Activated B cell treated with CpG ODN at 0.5 μM for 24 hours (primary cell): ENCODE measurements around the gene TSSK2. TPM values are rescaled to one million over a fixed set of nuclear protein-coding genes. Genes with fewer than 3 reads are reported as not detected.
"Not testable (repeated sequence)": the region's sequence is repeated elsewhere in the genome, so short reads cannot be mapped to it uniquely, and the experiment has no call there.

Experiments used
- ATAC-seq: fragments of 200-7000 bp; cut with Tn5 transposase; one replicate; pipeline ENCODE4 v1.10.0; 2021; ENCODE audit warnings: low read depth, mild to moderate bottlenecking, moderate library complexity
- CTCF ChIA-PET: fragments of 350-600 bp; sonication (Branson Sonifier 250); formaldehyde crosslinking; loops from one replicate; lab custom pipeline; 2021; ENCODE audit warnings: antibody characterized with exemption; lab: Charles Lee
- POLR2A ChIA-PET: fragments of 350-600 bp; sonication (Branson Sonifier 250); formaldehyde crosslinking; loops from one replicate; lab custom pipeline; 2021; ENCODE audit warnings: antibody characterized with exemption; lab: Charles Lee
- DNase-seq: peaks from one replicate; pipeline ENCODE4 v3.0.0; 2022
- H3K27ac Mint-ChIP-seq: one replicate; pipeline ENCODE4 v1.8.0; 2020; ENCODE audit warnings: mixed read lengths
- H3K27me3 Mint-ChIP-seq: one replicate; pipeline ENCODE4 v1.8.0; 2021; ENCODE audit warnings: mixed read lengths
- H3K36me3 Mint-ChIP-seq: one replicate; pipeline ENCODE4 v1.8.0; 2021; ENCODE audit warnings: low read depth, mixed read lengths
- H3K4me1 Mint-ChIP-seq: one replicate; pipeline ENCODE4 v1.8.0; 2021; ENCODE audit warnings: mixed read lengths
- H3K4me3 Mint-ChIP-seq: one replicate; pipeline ENCODE4 v1.8.0; 2020; ENCODE audit warnings: mild to moderate bottlenecking, mixed read lengths
- H3K9me3 Mint-ChIP-seq: one replicate; pipeline ENCODE4 v1.8.0; 2020; ENCODE audit warnings: mixed read lengths
- intact Hi-C: fragments of 100-400 bp; cut with micrococcal nuclease; formaldehyde crosslinking; loops from one replicate; pipeline ENCODE4 v1.15.1; 2024
- total RNA-seq: library from RNA; stranded (reverse); gene quantifications from 2 replicates; pipeline ENCODE4 v1.2.3, GENCODE V29; 2022
- TF ChIP-seq, protein P1 (sequence below): fragments of 200-600 bp; IDR thresholded peaks from one replicate; pipeline ENCODE4 v1.8.0; 2022; ENCODE audit warnings: antibody characterized with exemption, mild to moderate bottlenecking

TSSK2 gene
- total RNA-seq, 1 donor from 2014 or later, result 0.13 TPM

DNA sequence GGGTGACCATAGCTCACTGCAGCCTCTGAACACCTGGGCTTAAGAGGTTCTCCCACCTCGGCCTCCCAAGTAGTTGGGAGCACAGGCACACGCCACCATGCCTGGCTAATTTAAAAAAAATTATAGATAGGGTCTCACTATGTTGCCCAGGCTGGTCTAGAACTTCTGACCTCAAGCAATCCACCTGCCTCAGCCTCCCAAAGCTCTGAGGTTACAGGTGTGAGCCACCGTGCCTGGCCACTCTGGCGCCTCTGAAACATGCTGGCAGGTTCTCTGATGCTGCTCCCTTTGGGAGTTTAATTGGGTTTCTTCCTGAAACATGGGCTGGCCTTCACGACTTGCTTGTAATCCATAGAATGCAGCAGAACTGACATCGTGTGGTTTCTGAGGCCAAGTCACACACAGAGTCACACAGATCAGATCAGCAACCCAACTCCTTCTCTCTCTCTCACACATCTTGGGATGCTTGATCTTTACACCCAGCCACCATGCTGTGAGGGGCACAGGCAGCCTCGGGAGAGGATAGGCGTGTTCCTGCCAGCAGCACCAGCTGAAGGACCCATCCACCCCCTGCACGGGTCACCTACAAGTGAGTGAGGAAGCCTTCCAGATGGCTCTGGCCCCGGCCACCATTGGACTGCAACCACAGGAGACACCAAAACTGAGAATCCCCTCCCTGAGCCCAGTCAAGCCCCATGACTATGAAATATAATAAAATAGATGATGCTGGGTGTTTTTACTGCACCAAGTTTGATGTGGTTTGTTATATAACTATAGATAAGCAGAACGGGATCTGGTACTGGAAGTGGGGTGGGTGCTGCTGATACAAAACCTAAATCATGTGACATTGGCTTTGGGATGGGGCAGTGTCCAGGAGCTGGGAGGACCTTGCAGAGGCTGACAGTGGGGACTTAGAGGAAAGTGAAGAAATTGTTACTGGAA lies 22.1 kb downstream of the TSSK2 start:
- Mint-ChIP-seq H3K27ac (no peak overlapping the region), H3K4me1 (peaks cover 6% of the 10 kb centered on the region), H3K36me3 (no peaks in the 10 kb centered on the region), H3K9me3 (no peaks in the 10 kb centered on the region), H3K4me3 (no peak overlapping the region), H3K27me3 (peaks cover 30% of the 10 kb centered on the region)
- POLR2A ChIA-PET, result no interaction called here
- DNase-seq, result no peak
- TF ChIP-seq, protein P1, sequence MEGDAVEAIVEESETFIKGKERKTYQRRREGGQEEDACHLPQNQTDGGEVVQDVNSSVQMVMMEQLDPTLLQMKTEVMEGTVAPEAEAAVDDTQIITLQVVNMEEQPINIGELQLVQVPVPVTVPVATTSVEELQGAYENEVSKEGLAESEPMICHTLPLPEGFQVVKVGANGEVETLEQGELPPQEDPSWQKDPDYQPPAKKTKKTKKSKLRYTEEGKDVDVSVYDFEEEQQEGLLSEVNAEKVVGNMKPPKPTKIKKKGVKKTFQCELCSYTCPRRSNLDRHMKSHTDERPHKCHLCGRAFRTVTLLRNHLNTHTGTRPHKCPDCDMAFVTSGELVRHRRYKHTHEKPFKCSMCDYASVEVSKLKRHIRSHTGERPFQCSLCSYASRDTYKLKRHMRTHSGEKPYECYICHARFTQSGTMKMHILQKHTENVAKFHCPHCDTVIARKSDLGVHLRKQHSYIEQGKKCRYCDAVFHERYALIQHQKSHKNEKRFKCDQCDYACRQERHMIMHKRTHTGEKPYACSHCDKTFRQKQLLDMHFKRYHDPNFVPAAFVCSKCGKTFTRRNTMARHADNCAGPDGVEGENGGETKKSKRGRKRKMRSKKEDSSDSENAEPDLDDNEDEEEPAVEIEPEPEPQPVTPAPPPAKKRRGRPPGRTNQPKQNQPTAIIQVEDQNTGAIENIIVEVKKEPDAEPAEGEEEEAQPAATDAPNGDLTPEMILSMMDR, result no peak
- intact Hi-C loops, result no loop called here
- CTCF ChIA-PET, result interaction anchor here (1.3 kb wide), 1 partner anchor 9 kb away, joined by 3 read pairs; the partner anchor contains the start of gene ESS2
- no peak for ATAC-seq

DNA sequence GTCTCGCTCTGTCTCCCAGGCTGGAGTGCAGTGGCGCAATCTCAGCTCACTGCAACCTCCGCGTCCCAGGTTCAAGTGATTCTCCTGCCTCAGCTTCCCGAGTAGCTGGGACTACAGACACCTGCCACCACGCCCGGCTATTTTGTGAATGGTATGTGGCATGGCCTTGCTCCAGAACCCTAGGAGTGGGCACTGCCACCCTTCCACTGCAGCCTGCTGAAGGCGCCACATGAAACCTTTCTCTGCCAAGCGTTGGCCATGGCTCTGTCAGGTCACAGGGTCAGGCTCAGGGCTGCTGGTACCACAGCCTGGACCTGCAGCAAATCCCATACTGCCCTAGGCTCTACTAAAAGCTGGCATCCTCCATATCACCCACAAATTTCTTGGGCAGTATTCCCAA lies 25.0 kb downstream of the TSSK2 start:
- intact Hi-C loops, POLR2A ChIA-PET, CTCF ChIA-PET, H3K4me1 Mint-ChIP-seq, DNase-seq, H3K27ac Mint-ChIP-seq, H3K4me3 Mint-ChIP-seq, ATAC-seq, H3K36me3 Mint-ChIP-seq, H3K9me3 Mint-ChIP-seq: not testable (repeated sequence)
- peaks cover 23% of the 10 kb centered on the region for H3K27me3 Mint-ChIP-seq

DNA sequence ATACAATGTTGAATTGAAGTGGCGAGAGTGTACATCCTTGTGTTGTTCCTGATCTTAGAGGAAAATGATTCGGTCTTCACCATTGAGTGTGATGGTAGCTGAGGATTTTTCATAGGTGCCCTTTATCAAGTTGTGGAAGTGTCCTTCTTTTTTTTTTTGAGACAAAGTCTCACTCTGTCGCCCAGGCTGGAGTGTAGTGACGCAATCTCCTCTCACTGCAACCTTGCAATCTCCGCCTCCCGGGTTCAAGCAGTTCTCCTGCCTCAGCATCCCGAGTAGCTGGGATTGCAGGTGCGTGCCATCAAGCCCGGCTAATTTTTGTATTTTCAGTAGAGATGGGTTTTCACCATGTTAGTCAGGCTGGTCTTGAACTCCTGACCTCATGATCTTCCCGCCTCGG lies 27.5 kb downstream of the TSSK2 start:
- H3K4me3 Mint-ChIP-seq, intact Hi-C loops, H3K27ac Mint-ChIP-seq, H3K4me1 Mint-ChIP-seq, CTCF ChIA-PET, H3K36me3 Mint-ChIP-seq, H3K9me3 Mint-ChIP-seq, DNase-seq, ATAC-seq, H3K27me3 Mint-ChIP-seq, POLR2A ChIA-PET: not testable (repeated sequence)

DNA sequence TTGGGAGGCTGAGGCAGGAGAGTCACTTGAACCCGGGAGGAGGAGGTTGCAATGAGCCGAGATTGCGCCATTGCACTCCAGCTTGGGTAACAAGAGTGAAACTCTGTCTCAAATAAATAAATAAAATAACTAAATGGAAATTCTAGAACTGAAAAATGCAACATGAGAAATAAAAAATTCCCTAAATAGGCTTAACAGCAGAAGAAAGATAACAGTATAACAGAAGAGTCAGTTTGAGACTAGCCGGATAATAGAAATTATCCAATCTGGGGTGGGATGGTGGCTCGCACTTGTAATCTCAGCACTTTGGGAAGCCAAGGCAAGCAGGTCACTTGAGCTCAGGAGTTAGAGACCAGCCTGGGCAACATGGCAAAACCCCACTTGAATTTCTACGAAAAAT lies 33.3 kb downstream of the TSSK2 start:
- DNase-seq, result no peak
- ChIA-PET POLR2A (no interaction called here), CTCF (no interaction called here)
- peaks cover 26% of the 10 kb centered on the region for H3K27me3 Mint-ChIP-seq
- no peak for ATAC-seq
- no peak overlapping the region for H3K27ac Mint-ChIP-seq
- intact Hi-C loops, result no loop called here
- TF ChIP-seq, protein P1, result no peak
- no peak overlapping the region for H3K4me3 Mint-ChIP-seq
- no peaks in the 10 kb centered on the region for H3K36me3 Mint-ChIP-seq
- H3K9me3 Mint-ChIP-seq, result no peaks in the 10 kb centered on the region
- H3K4me1 Mint-ChIP-seq, result peaks cover 5% of the 10 kb centered on the region

DNA sequence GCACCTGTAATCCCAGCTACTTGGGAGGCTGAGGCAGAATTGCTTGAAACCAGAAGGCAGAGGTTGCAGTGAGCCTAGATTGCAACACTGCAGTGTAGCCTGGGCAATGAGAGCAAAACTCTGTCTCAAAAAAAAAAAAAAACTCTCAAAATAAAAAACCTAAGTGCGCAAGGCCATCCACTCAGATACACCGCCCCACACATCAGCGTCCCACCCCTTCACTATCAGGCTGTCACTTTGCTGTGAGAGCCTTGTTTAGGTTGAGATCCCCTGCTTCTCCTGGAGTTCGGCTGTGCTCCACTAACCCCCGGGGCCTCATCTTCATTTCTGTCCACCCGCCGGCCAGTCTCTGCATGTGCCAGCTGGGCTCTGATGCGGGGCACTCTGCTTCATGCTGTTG lies 35.3 kb downstream of the TSSK2 start:
- Mint-ChIP-seq H3K27ac (no peak overlapping the region), H3K27me3 (peaks cover 30% of the 10 kb centered on the region), H3K36me3 (peaks cover 5% of the 10 kb centered on the region), H3K4me3 (no peak overlapping the region), H3K4me1 (peaks cover 21% of the 10 kb centered on the region), H3K9me3 (no peaks in the 10 kb centered on the region)
- no peak for ATAC-seq
- CTCF ChIA-PET, result no interaction called here
- intact Hi-C loops, result no loop called here
- POLR2A ChIA-PET, result no interaction called here
- no peak for DNase-seq
- TF ChIP-seq, protein P1, result no peak

DNA sequence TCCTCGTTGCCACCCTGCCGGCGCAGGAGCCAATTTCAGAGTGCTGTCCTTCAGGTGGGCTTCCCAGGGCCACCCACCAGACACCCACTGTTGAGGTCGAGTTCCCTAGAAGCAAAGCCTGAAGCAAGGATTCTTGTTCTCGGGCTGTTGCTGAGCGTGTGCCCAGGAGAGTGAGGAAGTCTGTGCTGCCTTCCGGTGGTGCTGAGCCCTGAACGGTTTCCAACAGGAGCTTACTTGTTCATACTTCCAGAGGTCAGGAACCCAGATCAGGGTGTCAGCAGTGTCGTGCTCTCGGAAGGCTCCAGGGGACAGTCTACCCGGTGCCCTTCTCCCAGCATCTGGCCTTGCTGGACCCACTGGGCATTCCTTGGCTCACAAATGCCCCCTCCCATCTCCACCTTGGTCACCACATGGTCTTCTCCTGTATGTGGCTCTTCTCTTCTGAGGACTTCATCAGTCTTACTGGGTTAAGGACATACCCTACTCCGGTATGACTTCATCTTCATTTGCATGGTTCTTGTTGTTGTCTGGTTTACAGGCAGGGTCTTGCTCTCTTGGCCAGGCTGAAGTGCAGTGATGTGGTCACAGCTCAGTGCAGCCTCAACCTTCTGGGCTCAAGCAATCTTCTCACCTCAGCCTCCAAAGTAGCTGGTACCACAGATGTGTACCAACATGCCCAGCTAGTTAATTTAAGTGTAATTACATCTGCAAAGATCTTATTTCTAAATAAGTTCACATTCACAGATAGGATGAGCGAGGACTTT lies 36.2 kb downstream of the TSSK2 start:
- ChIA-PET CTCF (no interaction called here), POLR2A (no interaction called here)
- intact Hi-C loops, result no loop called here
- no peak overlapping the region for H3K4me3 Mint-ChIP-seq
- H3K27me3 Mint-ChIP-seq, result peaks cover 30% of the 10 kb centered on the region
- H3K9me3 Mint-ChIP-seq, result no peaks in the 10 kb centered on the region
- H3K36me3 Mint-ChIP-seq, result peaks cover 6% of the 10 kb centered on the region
- TF ChIP-seq, protein P1, result no peak
- DNase-seq (no peak), ATAC-seq (no peak)
- H3K4me1 Mint-ChIP-seq, result peaks cover 25% of the 10 kb centered on the region
- no peak overlapping the region for H3K27ac Mint-ChIP-seq
